ENCODE results near the gene NSRP1. TPM values are rescaled to one million over a fixed set of nuclear protein-coding genes. Genes with fewer than 3 reads are reported as not detected.

NSRP1 gene
- total and polyA plus RNA-seq, 2 of the 4 experiments (the other 2 are of a cell fraction), result 3.4 to 14.2 TPM

DNA sequence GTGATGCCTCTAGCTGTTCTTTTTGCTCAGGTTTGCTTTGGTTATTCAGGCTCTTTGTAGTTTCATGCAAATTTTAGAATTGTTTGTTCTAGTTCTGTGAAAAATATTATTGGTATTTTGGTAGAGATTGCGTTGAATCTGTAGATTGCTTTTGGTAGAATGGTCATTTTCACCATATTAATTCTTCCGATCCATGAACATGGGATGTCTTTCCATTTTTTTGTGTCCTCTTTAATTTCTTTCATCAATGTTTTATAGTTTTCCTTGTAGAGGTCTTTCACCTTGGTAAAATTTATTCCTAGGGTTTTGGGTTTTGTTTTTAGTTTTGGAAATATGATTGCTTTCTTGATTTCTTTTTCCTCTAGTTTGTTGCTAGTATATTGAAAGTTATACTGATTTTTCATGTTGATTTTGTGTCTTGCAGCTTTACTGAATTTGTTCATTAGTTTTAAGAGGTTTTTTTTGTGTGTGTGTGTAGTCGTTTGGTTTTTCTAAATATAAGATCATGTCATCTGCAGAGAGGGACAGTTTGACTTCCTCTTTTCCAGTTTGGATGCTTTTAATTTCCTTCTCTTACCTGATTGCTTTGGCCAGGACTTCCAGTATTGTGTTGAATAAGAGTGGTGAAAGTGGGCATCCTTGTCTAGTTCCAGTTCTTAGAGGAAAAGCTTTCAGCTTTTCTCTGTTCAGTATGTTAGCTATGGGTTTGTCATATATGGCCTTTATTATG lies 42.4 kb downstream of the NSRP1 start:
- Histone ChIP-seq H3K4me2 (ENCODE audit: low read depth, low read length) (no peak overlapping the region), H3K36me3 (ENCODE audit: control insufficient read depth, insufficient read depth, low read length) (peaks cover 4% of the 10 kb centered on the region; the same call in 1 of the 2 replicates), H3K56ac (ENCODE audit: extremely low read depth, insufficient read depth, low read length) (no peak overlapping the region), H3K4me3 (ENCODE audit: insufficient read depth, low read depth, low read length) (no peak overlapping the region), H3K14ac (replicated peaks; ENCODE audit: low read depth, low read length) (no peak overlapping the region), H2AK9ac (replicated peaks; ENCODE audit: low read depth, low read length, poor library complexity) (no peak overlapping the region), H4K20me1 (ENCODE audit: insufficient read depth, low read length) (peaks cover 33% of the 10 kb centered on the region), H2BK5ac (ENCODE audit: low read depth, low read length, poor library complexity, severe bottlenecking) (no peak overlapping the region), H4K5ac (ENCODE audit: low read depth, low read length) (no peak overlapping the region), H2BK15ac (ENCODE audit: low read depth, low read length) (no peak overlapping the region), H3K23ac (ENCODE audit: low read depth, low read length) (no peak overlapping the region), H3K79me1 (ENCODE audit: low read depth in 1 of 2, low read length in 2 of 2) (peaks cover 23 to 33% of the 10 kb centered on the region in 2 experiments), H2AK5ac (ENCODE audit: low read depth, low read length) (no peak overlapping the region), H3K9ac (ENCODE audit: low read depth, low read length) (no peak overlapping the region), H3K9me1 (ENCODE audit: insufficient read depth, low read length) (no peaks in the 10 kb centered on the region; the same call in 1 of the 2 replicates), H2BK20ac (ENCODE audit: low read depth, low read length) (no peak overlapping the region), H4K8ac (ENCODE audit: low read depth in 2 of 2, low read length in 2 of 2) (no peak overlapping the region), H3K27ac (ENCODE audit: insufficient read depth, low read length) (no peak overlapping the region), H3K27me3 (ENCODE audit: control insufficient read depth, insufficient read depth, low read length) (no peaks in the 10 kb centered on the region), H3K9me3 (ENCODE audit: control insufficient read depth, insufficient read depth, low read length) (peaks cover 2% of the 10 kb centered on the region), H3K4me1 (ENCODE audit: control insufficient read depth, insufficient read depth, low read length) (no peaks in the 10 kb centered on the region), H3K18ac (ENCODE audit: low read depth, low read length) (no peak overlapping the region), H2AFZ (replicated peaks; ENCODE audit: low read length, poor library complexity) (no peak overlapping the region), H2BK120ac (ENCODE audit: low read depth, low read length) (no peak overlapping the region), H4K91ac (ENCODE audit: insufficient read depth, low read depth, low read length) (no peak overlapping the region), H3K4ac (ENCODE audit: low read depth, low read length) (no peak overlapping the region)
- TF ChIP-seq, protein P1, sequence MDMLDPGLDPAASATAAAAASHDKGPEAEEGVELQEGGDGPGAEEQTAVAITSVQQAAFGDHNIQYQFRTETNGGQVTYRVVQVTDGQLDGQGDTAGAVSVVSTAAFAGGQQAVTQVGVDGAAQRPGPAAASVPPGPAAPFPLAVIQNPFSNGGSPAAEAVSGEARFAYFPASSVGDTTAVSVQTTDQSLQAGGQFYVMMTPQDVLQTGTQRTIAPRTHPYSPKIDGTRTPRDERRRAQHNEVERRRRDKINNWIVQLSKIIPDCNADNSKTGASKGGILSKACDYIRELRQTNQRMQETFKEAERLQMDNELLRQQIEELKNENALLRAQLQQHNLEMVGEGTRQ (IDR thresholded peaks at IDR 0.05; ENCODE audit: low read depth, low read length), result no peak
- TF ChIP-seq, protein P2, sequence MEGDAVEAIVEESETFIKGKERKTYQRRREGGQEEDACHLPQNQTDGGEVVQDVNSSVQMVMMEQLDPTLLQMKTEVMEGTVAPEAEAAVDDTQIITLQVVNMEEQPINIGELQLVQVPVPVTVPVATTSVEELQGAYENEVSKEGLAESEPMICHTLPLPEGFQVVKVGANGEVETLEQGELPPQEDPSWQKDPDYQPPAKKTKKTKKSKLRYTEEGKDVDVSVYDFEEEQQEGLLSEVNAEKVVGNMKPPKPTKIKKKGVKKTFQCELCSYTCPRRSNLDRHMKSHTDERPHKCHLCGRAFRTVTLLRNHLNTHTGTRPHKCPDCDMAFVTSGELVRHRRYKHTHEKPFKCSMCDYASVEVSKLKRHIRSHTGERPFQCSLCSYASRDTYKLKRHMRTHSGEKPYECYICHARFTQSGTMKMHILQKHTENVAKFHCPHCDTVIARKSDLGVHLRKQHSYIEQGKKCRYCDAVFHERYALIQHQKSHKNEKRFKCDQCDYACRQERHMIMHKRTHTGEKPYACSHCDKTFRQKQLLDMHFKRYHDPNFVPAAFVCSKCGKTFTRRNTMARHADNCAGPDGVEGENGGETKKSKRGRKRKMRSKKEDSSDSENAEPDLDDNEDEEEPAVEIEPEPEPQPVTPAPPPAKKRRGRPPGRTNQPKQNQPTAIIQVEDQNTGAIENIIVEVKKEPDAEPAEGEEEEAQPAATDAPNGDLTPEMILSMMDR (conservative IDR thresholded peaks at IDR 0.05; ENCODE audit: low read depth, low read length), result no peak
- TF ChIP-seq MAZ (IDR thresholded peaks at IDR 0.05; ENCODE audit: borderline replicate concordance, low read depth, low read length) (no peak), CHD1 (IDR thresholded peaks at IDR 0.05; ENCODE audit: low read depth, low read length) (no peak), RAD21 (IDR thresholded peaks at IDR 0.05; ENCODE audit: low read length) (no peak), FOS (IDR thresholded peaks at IDR 0.05; ENCODE audit: low read depth, low read length) (no peak), CEBPB (IDR thresholded peaks at IDR 0.05; ENCODE audit: low read depth, low read length) (no peak), BHLHE40 (IDR thresholded peaks at IDR 0.05; ENCODE audit: low read depth, low read length) (no peak), MXI1 (IDR thresholded peaks at IDR 0.05; ENCODE audit: borderline replicate concordance, low read depth, low read length) (no peak), SMC3 (IDR thresholded peaks at IDR 0.05; ENCODE audit: low read depth, low read length) (no peak), RCOR1 (IDR thresholded peaks at IDR 0.05; ENCODE audit: insufficient replicate concordance, low read length) (no peak), POLR2A (IDR thresholded peaks at IDR 0.05; ENCODE audit: low read depth, low read length) (no peak), RFX5 (IDR thresholded peaks at IDR 0.05; ENCODE audit: low read depth, low read length) (no peak), MAFK (IDR thresholded peaks at IDR 0.05; ENCODE audit: low read depth, low read length) (no peak), NFE2L2 (IDR thresholded peaks at IDR 0.05; ENCODE audit: low read depth, low read length) (no peak)
- TF ChIP-seq, protein P3, sequence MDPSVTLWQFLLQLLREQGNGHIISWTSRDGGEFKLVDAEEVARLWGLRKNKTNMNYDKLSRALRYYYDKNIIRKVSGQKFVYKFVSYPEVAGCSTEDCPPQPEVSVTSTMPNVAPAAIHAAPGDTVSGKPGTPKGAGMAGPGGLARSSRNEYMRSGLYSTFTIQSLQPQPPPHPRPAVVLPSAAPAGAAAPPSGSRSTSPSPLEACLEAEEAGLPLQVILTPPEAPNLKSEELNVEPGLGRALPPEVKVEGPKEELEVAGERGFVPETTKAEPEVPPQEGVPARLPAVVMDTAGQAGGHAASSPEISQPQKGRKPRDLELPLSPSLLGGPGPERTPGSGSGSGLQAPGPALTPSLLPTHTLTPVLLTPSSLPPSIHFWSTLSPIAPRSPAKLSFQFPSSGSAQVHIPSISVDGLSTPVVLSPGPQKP (IDR thresholded peaks at IDR 0.05; ENCODE audit: borderline replicate concordance, low read depth, low read length), result no peak
- BruUV-seq (replicated peaks), result no TSS peak
- dilution Hi-C loops (cut with HindIII; ENCODE audit: low sequenced_read_pairs, unreplicated experiment), result no loop called here
- ChIA-PET CTCF (no interaction called here), POLR2A (ENCODE audit: unreplicated experiment) (no interaction called here)
- no CpG with 5 or more reads among the region's 3 CpGs for WGBS, 2 experiments (ENCODE audit: extremely low coverage in 2 of 2, insufficient read length in 1 of 2)
- in situ Hi-C loops (cut with MboI; ENCODE audit: low sequenced_read_pairs), result no loop called here
- intact Hi-C loops (cut with micrococcal nuclease), result no loop called here
- DNase-seq (no peak), ATAC-seq (ENCODE audit: low read depth) (no peak)

Data from IMR-90 (cell line).